HEK293 (cell line): ENCODE data around the gene BCAN.

Experiments used
- CTCF ChIA-PET: fragments of 350-600 bp; formaldehyde crosslinking; extraction: SDS; loops from one replicate; lab custom pipeline; 2021; ENCODE audit warnings: antibody characterized with exemption; lab: Yijun Ruan, JAX
- POLR2A ChIA-PET: fragments of 300-600 bp; formaldehyde crosslinking; extraction: SDS; loops from one replicate; lab custom pipeline; 2020; ENCODE audit warnings: antibody characterized with exemption, inconsistent platforms; lab: Yijun Ruan, JAX
- H3K27ac ChIP-seq: fragments of 200-500 bp; sonication (Bioruptor generic); 2 replicates; pipeline ENCODE4 v1.5.1; 2014; ENCODE audit warnings: low read depth, low read length, control low read depth, inconsistent platforms; ENCODE audit errors: extremely low read depth
- H3K36me3 ChIP-seq, 2 experiments: fragments of 200-500 bp in 1 of 2; sonication (Bioruptor generic) in 1 of 2; 1 replicate in 1 of 2; 2 replicates in 1 of 2; pipeline ENCODE4 v1.5.1; 2014 to 2017; ENCODE audit warnings: inconsistent platforms in 2 of 2, low read length in 2 of 2; ENCODE audit not compliant: control insufficient read depth in 2 of 2, insufficient read depth in 1 of 2
- H3K4me1 ChIP-seq: fragments of 200-500 bp; sonication (Bioruptor generic); 2 replicates; pipeline ENCODE4 v1.5.1; 2014; ENCODE audit warnings: mild to moderate bottlenecking, low read length, inconsistent platforms; ENCODE audit not compliant: control insufficient read depth, insufficient read depth
- H3K4me3 ChIP-seq: 2 replicates; pipeline ENCODE4 v1.5.1; 2011; ENCODE audit warnings: low read depth, mild to moderate bottlenecking, control low read depth, low read length, moderate library complexity
- H3K9me3 ChIP-seq: fragments of 200-500 bp; sonication (Bioruptor generic); 2 replicates; pipeline ENCODE4 v1.5.1; 2014; ENCODE audit warnings: low read depth, low read length, inconsistent platforms; ENCODE audit not compliant: control insufficient read depth, insufficient read depth
- HOXA7 ChIP-seq: sonication (generic); formaldehyde crosslinking; IDR thresholded peaks from 2 replicates; pipeline ENCODE4 v1.8.1; 2022; ENCODE audit warnings: missing genetic modification reagents, borderline replicate concordance
- MZF1 ChIP-seq: fragments of 450-650 bp; formaldehyde crosslinking; IDR thresholded peaks from 2 replicates; pipeline ENCODE4 v1.5.1; 2017; ENCODE audit warnings: missing biosample characterization, missing genetic modification characterization, borderline replicate concordance
- OVOL3 ChIP-seq: fragments of 450-650 bp; formaldehyde crosslinking; IDR thresholded peaks from 2 replicates; pipeline ENCODE4 v1.5.1; 2016; ENCODE audit warnings: missing biosample characterization, missing genetic modification characterization
- REPIN1 ChIP-seq: fragments of 450-650 bp; formaldehyde crosslinking; IDR thresholded peaks from 2 replicates; pipeline ENCODE4 v1.5.1; 2017; ENCODE audit warnings: missing biosample characterization, missing genetic modification characterization, low read depth
- REST ChIP-seq: fragments of 450-650 bp; formaldehyde crosslinking; IDR thresholded peaks from 2 replicates; pipeline ENCODE4 v1.5.1; 2016; ENCODE audit warnings: missing biosample characterization, missing genetic modification characterization
- SETDB1 ChIP-seq: IDR thresholded peaks from one replicate; pipeline ENCODE4 v1.6.1; 2017; ENCODE audit warnings: mild to moderate bottlenecking, low read length, moderate library complexity, mixed read lengths; ENCODE audit not compliant: insufficient read length
- YY2 ChIP-seq: fragments of 450-650 bp; formaldehyde crosslinking; IDR thresholded peaks from 2 replicates; pipeline ENCODE4 v1.5.1; 2016; ENCODE audit warnings: missing biosample characterization, missing genetic modification characterization
- ZBTB49 ChIP-seq: fragments of 450-650 bp; formaldehyde crosslinking; IDR thresholded peaks from 2 replicates; pipeline ENCODE4 v1.5.1; 2016; ENCODE audit warnings: missing biosample characterization, missing genetic modification characterization, low read depth
- ZFP37 ChIP-seq: fragments of 450-650 bp; formaldehyde crosslinking; IDR thresholded peaks from 2 replicates; pipeline ENCODE4 v1.5.1; 2016; ENCODE audit warnings: missing biosample characterization, missing genetic modification characterization
- ZNF133 ChIP-seq: fragments of 450-650 bp; formaldehyde crosslinking; IDR thresholded peaks from 2 replicates; pipeline ENCODE4 v1.5.1; 2016; ENCODE audit warnings: missing biosample characterization, missing genetic modification characterization
- ZNF140 ChIP-seq: fragments of 450-650 bp; formaldehyde crosslinking; IDR thresholded peaks from 2 replicates; pipeline ENCODE4 v1.5.1; 2016; ENCODE audit warnings: missing biosample characterization, missing genetic modification characterization
- ZNF23 ChIP-seq: fragments of 450-650 bp; formaldehyde crosslinking; IDR thresholded peaks from 2 replicates; pipeline ENCODE4 v1.5.1; 2016; ENCODE audit warnings: missing biosample characterization, missing genetic modification characterization, borderline replicate concordance
- ZNF404 ChIP-seq: fragments of 450-650 bp; formaldehyde crosslinking; IDR thresholded peaks from 2 replicates; pipeline ENCODE4 v1.5.1; 2017; ENCODE audit warnings: missing biosample characterization, missing genetic modification characterization
- ZNF558 ChIP-seq: fragments of 450-650 bp; formaldehyde crosslinking; IDR thresholded peaks from 2 replicates; pipeline ENCODE4 v1.5.1; 2016; ENCODE audit warnings: missing biosample characterization, missing genetic modification characterization
- ZNF561 ChIP-seq: fragments of 450-650 bp; IDR thresholded peaks from 2 replicates; pipeline ENCODE4 v1.5.1; 2018; ENCODE audit warnings: missing biosample characterization, missing genetic modification characterization, borderline replicate concordance
- ZNF571 ChIP-seq: fragments of 450-650 bp; formaldehyde crosslinking; IDR thresholded peaks from 2 replicates; pipeline ENCODE4 v1.5.0; 2017; ENCODE audit warnings: missing biosample characterization, missing genetic modification characterization
- ZNF600 ChIP-seq: fragments of 450-650 bp; formaldehyde crosslinking; IDR thresholded peaks from 2 replicates; pipeline ENCODE4 v1.5.1; 2016; ENCODE audit warnings: missing biosample characterization, missing genetic modification characterization
- ZNF624 ChIP-seq: fragments of 450-650 bp; formaldehyde crosslinking; IDR thresholded peaks from 2 replicates; pipeline ENCODE4 v1.5.1; 2017; ENCODE audit warnings: missing biosample characterization, missing genetic modification characterization
- ZNF629 ChIP-seq: fragments of 450-650 bp; formaldehyde crosslinking; IDR thresholded peaks from 2 replicates; pipeline ENCODE4 v1.5.1; 2017; ENCODE audit warnings: missing biosample characterization, missing genetic modification characterization
- ZNF658 ChIP-seq: fragments of 450-650 bp; formaldehyde crosslinking; IDR thresholded peaks from 2 replicates; pipeline ENCODE4; 2016; ENCODE audit warnings: missing biosample characterization, missing genetic modification characterization
- ZNF704 ChIP-seq: fragments of 450-650 bp; formaldehyde crosslinking; IDR thresholded peaks from 2 replicates; pipeline ENCODE4 v1.5.1; 2016; ENCODE audit warnings: missing biosample characterization, missing genetic modification characterization
- ZNF843 ChIP-seq: fragments of 450-650 bp; formaldehyde crosslinking; IDR thresholded peaks from 2 replicates; pipeline ENCODE4 v1.5.1; 2016; ENCODE audit warnings: missing biosample characterization, missing genetic modification characterization
- ZSCAN16 ChIP-seq: fragments of 450-650 bp; formaldehyde crosslinking; IDR thresholded peaks from 2 replicates; pipeline ENCODE4 v1.5.1; 2016; ENCODE audit warnings: missing biosample characterization, missing genetic modification characterization
- TF ChIP-seq, protein P1 (sequence below): fragments of 450-650 bp; formaldehyde crosslinking; IDR thresholded peaks from 2 replicates; pipeline ENCODE4 v1.5.1; 2016; ENCODE audit warnings: missing biosample characterization, missing genetic modification characterization, borderline replicate concordance
- TF ChIP-seq, protein P2 (sequence below): fragments of 450-650 bp; formaldehyde crosslinking; IDR thresholded peaks from 2 replicates; pipeline ENCODE4 v1.5.1; 2016; ENCODE audit warnings: missing biosample characterization, missing genetic modification characterization
- TF ChIP-seq, protein P3 (sequence below): fragments of 450-650 bp; formaldehyde crosslinking; IDR thresholded peaks from 2 replicates; pipeline ENCODE4 v1.5.1; 2016; ENCODE audit warnings: missing biosample characterization, missing genetic modification characterization

The BCAN gene

GRCh38 chr1:156643778-156644092, 1.8 kb downstream of the BCAN start:
- H3K27ac ChIP-seq: no peak overlapping the region
- POLR2A ChIA-PET: interaction anchor here (1.0 to 1.3 kb wide), 3 partner anchors 11 to 85 kb away, joined by 3 to 4 read pairs (median 3); partner anchors contain the start of genes ISG20L2 and METTL25B
- no peaks in the 10 kb centered on the region for H3K36me3 ChIP-seq
- H3K9me3 ChIP-seq: no peaks in the 10 kb centered on the region
- CTCF ChIA-PET: interaction anchor here (0.9 to 3.3 kb wide), 8 partner anchors 13 to 216 kb away, joined by 3 to 34 read pairs (median 4); no protein-coding TSS in a partner anchor
- no peaks in the 10 kb centered on the region for H3K4me1 ChIP-seq
- no peak overlapping the region for H3K4me3 ChIP-seq
- TF ChIP-seq, protein P1, sequence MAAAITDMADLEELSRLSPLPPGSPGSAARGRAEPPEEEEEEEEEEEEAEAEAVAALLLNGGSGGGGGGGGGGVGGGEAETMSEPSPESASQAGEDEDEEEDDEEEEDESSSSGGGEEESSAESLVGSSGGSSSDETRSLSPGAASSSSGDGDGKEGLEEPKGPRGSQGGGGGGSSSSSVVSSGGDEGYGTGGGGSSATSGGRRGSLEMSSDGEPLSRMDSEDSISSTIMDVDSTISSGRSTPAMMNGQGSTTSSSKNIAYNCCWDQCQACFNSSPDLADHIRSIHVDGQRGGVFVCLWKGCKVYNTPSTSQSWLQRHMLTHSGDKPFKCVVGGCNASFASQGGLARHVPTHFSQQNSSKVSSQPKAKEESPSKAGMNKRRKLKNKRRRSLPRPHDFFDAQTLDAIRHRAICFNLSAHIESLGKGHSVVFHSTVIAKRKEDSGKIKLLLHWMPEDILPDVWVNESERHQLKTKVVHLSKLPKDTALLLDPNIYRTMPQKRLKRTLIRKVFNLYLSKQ (tag by site-specific recombination): no peak
- TF ChIP-seq ZNF704 (no peak), ZNF571 (tag by site-specific recombination) (no peak), ZNF404 (no peak), ZNF624 (tag by site-specific recombination) (no peak), ZNF658 (tag by site-specific recombination) (no peak), ZNF629 (tag by site-specific recombination) (no peak), SETDB1 (no peak), MZF1 (tag by site-specific recombination) (no peak), ZBTB49 (tag by site-specific recombination) (no peak), YY2 (tag by site-specific recombination) (no peak), ZNF133 (tag by site-specific recombination) (no peak), REPIN1 (no peak), ZNF600 (no peak), ZNF843 (tag by site-specific recombination) (no peak), OVOL3 (tag by site-specific recombination) (no peak), ZNF23 (tag by site-specific recombination) (no peak), ZNF140 (tag by site-specific recombination) (no peak), ZNF558 (tag by site-specific recombination) (no peak)
- TF ChIP-seq, protein P2, sequence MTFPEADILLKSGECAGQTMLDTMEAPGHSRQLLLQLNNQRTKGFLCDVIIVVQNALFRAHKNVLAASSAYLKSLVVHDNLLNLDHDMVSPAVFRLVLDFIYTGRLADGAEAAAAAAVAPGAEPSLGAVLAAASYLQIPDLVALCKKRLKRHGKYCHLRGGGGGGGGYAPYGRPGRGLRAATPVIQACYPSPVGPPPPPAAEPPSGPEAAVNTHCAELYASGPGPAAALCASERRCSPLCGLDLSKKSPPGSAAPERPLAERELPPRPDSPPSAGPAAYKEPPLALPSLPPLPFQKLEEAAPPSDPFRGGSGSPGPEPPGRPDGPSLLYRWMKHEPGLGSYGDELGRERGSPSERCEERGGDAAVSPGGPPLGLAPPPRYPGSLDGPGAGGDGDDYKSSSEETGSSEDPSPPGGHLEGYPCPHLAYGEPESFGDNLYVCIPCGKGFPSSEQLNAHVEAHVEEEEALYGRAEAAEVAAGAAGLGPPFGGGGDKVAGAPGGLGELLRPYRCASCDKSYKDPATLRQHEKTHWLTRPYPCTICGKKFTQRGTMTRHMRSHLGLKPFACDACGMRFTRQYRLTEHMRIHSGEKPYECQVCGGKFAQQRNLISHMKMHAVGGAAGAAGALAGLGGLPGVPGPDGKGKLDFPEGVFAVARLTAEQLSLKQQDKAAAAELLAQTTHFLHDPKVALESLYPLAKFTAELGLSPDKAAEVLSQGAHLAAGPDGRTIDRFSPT: no peak

DNA sequence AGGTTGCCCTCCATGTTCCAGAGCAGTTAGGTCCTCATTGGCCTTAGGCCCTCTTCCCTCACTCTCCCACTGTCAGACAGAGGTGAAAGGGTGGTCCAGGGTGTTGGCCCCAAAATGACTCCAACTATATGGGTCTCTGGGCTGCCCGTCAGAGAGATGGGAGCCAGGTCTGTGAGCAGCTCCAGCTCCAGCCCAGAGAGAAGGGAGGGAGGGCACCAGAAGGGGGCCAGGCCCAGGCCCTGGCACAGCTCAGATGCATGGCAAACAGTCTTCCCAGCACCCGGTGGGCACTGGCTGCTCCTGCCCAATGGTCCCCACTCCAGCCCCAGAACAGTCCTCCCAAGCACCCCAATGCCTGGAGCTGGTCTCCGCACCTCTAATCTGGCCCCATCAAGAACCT, 2.2 kb downstream of the BCAN start:
- no peaks in the 10 kb centered on the region for H3K9me3 ChIP-seq
- ChIA-PET CTCF (interaction anchor here (0.9 to 3.3 kb wide), 7 partner anchors 14 to 216 kb away, joined by 3 to 34 read pairs (median 5); no protein-coding TSS in a partner anchor), POLR2A (interaction anchor here (1.0 to 1.3 kb wide), 3 partner anchors 11 to 84 kb away, joined by 3 to 4 read pairs (median 3); partner anchors contain the start of genes ISG20L2 and METTL25B)
- TF ChIP-seq, protein P3, sequence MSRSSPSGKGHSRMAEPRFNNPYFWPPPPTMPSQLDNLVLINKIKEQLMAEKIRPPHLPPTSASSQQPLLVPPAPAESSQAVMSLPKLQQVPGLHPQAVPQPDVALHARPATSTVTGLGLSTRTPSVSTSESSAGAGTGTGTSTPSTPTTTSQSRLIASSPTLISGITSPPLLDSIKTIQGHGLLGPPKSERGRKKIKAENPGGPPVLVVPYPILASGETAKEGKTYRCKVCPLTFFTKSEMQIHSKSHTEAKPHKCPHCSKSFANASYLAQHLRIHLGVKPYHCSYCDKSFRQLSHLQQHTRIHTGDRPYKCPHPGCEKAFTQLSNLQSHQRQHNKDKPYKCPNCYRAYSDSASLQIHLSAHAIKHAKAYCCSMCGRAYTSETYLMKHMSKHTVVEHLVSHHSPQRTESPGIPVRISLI (tag by site-specific recombination): no peak
- no peak for TF ChIP-seq HOXA7 (CRISPR knock-in tag)
- no peak for TF ChIP-seq ZNF561 (tag by site-specific recombination)
- TF ChIP-seq REST (tag by site-specific recombination): no peak
- no peak for TF ChIP-seq ZFP37
- no peak for TF ChIP-seq ZSCAN16 (tag by site-specific recombination)

More for the DNA sequence above, 2.2 kb downstream of the BCAN start:
- Histone ChIP-seq H3K4me1 (no peaks in the 10 kb centered on the region), H3K36me3 (no peaks in the 10 kb centered on the region), H3K4me3 (no peak overlapping the region), H3K27ac (no peak overlapping the region)
